ENCODE data around the gene FOXP1.

The FOXP1 gene

GRCh38 chr3:71087143-71088018, 496.1 kb downstream of the FOXP1 start:
- DNase-seq (ENCODE audit: low spot score): peak; percentile 64
- in situ Hi-C loops (cut with MboI; ENCODE audit: low pct_unique_long_range_greater_than_20kb, low sequenced_read_pairs, unreplicated experiment): no loop called here
- TF ChIP-seq, protein P1, sequence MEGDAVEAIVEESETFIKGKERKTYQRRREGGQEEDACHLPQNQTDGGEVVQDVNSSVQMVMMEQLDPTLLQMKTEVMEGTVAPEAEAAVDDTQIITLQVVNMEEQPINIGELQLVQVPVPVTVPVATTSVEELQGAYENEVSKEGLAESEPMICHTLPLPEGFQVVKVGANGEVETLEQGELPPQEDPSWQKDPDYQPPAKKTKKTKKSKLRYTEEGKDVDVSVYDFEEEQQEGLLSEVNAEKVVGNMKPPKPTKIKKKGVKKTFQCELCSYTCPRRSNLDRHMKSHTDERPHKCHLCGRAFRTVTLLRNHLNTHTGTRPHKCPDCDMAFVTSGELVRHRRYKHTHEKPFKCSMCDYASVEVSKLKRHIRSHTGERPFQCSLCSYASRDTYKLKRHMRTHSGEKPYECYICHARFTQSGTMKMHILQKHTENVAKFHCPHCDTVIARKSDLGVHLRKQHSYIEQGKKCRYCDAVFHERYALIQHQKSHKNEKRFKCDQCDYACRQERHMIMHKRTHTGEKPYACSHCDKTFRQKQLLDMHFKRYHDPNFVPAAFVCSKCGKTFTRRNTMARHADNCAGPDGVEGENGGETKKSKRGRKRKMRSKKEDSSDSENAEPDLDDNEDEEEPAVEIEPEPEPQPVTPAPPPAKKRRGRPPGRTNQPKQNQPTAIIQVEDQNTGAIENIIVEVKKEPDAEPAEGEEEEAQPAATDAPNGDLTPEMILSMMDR (IDR thresholded peaks at IDR 0.05; ENCODE audit: extremely low read depth, insufficient read depth, missing control alignments): no peak

DNA sequence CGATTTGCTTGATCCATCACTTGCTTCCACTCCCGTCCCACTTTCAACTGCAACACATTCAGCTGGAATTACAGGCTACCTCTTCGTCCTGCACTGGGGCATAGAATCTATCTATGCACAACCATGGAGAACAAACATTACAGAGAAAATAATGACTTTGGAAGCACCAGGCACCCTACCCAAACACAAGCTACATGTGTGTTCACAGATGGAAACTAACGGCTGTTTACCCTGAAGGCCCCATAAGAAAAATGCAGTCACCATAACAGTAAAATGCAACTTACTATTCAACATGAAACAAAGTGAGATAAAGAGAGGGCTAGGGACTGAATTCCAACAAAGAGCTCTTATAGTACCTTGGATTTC, 496.8 kb downstream of the FOXP1 start:
- in situ Hi-C loops (cut with MboI; ENCODE audit: low pct_unique_long_range_greater_than_20kb, low sequenced_read_pairs, unreplicated experiment): no loop called here
- DNase-seq (ENCODE audit: low spot score): no peak
- TF ChIP-seq, protein P1 (IDR thresholded peaks at IDR 0.05; ENCODE audit: extremely low read depth, insufficient read depth, missing control alignments): no peak

GRCh38 chr3:71083726-71084131, 499.8 kb downstream of the FOXP1 start:
- TF ChIP-seq, protein P1 (IDR thresholded peaks at IDR 0.05; ENCODE audit: extremely low read depth, insufficient read depth, missing control alignments): no peak
- peak; percentile 21 for DNase-seq (ENCODE audit: low spot score)
- in situ Hi-C loops (cut with MboI; ENCODE audit: low pct_unique_long_range_greater_than_20kb, low sequenced_read_pairs, unreplicated experiment): no loop called here

DNA sequence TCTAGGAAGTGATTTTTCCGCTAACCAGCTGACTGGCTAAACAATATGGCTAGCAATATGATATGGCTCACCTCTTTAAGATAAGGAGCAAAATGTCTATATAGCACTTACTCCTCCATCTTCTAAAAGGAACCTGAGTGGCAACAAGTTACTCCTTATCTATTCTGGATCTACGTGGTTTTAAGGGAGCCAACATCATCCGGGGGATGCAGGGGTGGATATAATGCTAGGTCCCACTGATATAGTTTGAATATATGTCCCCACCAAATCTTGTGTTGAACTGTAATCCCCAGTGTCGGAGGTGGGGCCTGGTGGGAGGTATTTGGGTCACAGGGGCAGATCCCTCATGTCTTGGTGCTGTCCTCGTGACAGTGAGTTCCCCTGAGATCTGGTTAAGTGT, 500.7 kb downstream of the FOXP1 start:
- in situ Hi-C loops (cut with MboI; ENCODE audit: low pct_unique_long_range_greater_than_20kb, low sequenced_read_pairs, unreplicated experiment): no loop called here
- TF ChIP-seq, protein P1 (IDR thresholded peaks at IDR 0.05; ENCODE audit: extremely low read depth, insufficient read depth, missing control alignments): no peak
- DNase-seq (ENCODE audit: low spot score): no peak

GRCh38 chr3:71080517-71081083, 502.9 kb downstream of the FOXP1 start:
- in situ Hi-C loops (cut with MboI; ENCODE audit: low pct_unique_long_range_greater_than_20kb, low sequenced_read_pairs, unreplicated experiment): no loop called here
- no peak for DNase-seq (ENCODE audit: low spot score)
- TF ChIP-seq, protein P1 (IDR thresholded peaks at IDR 0.05; ENCODE audit: extremely low read depth, insufficient read depth, missing control alignments): no peak

DNA sequence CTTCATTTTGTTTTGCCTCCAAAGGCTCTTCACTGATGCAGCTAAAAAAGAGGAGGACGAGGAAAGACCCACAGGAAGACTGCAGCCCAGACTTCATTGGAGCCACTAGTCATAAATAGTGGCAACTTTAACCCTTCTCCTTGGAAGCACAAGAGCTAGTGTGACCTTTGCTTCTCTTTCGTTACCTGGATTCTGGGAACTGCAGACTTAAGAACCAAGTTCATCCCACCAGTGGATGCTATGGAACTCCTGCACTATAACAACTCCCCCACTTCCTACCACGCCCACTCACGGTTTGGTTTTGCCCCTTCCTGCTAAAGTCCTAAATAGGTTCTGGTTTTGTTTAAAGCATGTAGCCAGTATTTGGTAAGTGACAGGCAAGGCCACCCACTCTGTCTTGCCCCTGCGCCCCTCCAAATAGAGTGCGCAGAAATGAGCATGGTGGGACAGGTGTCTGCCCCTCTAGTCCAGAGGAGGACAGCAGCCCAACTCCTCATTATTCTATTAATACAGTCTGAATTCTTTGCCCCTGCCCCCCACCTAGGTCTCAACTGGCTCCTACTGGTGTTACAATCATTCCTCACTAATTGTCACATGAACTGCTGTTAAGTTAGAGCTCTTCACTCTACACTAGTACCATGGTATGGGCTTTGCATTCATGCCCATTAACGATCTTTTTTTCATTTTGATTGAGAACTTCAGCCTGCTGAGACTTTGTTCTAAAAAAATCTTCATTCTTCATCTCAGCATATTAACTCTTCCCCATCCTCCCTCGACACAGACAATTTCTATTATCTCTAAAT, 504.6 kb downstream of the FOXP1 start:
- TF ChIP-seq, protein P1 (IDR thresholded peaks at IDR 0.05; ENCODE audit: extremely low read depth, insufficient read depth, missing control alignments): no peak
- in situ Hi-C loops (cut with MboI; ENCODE audit: low pct_unique_long_range_greater_than_20kb, low sequenced_read_pairs, unreplicated experiment): no loop called here

More for the DNA sequence above, 504.6 kb downstream of the FOXP1 start:
- no peak for DNase-seq (ENCODE audit: low spot score)

Data from GM13977 (cell line).